ENCODE results near the gene PPFIBP1.
"Not testable (repeated sequence)": the region's sequence is repeated elsewhere in the genome, so short reads cannot be mapped to it uniquely, and the experiment has no call there.

PPFIBP1 gene

DNA sequence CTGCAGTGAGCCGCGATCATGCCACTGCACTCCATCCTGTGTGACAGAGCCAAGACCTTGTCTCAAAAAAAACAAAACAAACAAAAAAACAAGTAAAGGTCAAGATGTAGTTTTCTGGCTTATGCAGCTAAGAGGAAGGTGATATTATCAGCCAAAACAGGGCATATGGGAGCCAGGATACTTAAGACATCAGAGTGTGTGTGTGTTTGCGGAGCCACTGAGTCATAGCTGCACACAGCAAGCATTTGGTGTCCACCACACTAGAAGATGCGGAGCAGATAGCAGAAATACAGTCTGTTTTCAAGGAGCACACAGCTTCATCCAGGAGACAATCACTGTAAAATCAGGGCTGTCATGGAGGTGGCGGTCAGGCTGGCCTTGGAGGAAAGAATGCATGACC, 99.6 kb downstream of the PPFIBP1 start:
- no peak for DNase-seq (ENCODE audit: low read depth in 1 of 2, low spot score in 1 of 2)

DNA sequence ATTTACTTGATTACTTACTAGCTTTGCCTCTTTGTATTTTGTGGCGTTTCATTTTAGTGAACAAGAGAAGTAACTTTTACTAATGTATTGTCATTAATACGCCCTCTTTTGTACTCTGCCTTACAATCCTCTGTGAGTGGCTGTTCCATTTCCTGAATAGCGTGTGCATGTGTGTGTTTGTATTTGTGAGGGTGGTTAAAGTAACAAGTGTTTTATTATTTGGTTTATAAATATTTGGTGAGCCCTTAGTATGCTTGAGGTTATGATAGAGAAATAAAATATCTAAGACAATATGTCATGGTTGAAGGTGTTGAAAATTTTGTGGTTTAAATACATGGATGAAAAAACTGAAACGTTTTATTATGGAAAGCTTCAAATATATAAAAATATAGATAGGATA, 100.6 kb downstream of the PPFIBP1 start:
- no peak for DNase-seq (ENCODE audit: low read depth in 1 of 2, low spot score in 1 of 2)

DNA sequence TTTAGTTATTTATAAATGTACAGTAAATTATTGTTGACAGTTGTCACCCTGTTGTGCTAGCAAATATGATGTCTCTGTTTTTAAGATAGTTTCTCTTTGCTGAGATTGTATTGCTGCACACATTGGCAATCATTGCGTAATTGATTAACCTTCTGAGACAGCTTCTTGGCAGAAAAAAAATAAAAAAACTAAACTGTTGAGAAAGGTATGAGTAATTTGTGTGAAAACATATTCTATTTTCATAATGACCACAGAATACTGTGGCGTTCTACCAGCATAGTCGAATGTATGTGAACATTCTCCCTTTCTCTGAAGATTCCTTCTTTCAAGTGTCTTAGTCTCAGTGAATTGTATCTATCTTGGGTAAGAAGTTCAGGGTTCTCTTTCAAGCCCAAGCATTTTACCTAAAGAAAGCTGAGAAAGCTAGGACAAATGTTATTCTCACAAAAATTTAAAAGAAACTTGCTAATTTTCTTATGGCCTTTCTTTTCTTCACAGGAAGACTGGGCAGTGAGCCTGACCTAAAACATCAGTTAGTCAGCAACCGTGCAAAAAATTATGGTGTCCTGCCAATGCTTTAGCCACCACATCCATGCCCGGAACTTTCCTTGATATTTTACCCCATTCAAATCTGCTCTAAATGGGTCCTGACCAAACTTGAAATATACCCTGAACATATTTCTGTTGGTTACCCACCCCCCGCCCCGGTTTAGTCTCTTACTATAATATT, 103.3 kb downstream of the PPFIBP1 start:
- DNase-seq (ENCODE audit: low read depth in 1 of 2, low spot score in 1 of 2) = no peak

DNA sequence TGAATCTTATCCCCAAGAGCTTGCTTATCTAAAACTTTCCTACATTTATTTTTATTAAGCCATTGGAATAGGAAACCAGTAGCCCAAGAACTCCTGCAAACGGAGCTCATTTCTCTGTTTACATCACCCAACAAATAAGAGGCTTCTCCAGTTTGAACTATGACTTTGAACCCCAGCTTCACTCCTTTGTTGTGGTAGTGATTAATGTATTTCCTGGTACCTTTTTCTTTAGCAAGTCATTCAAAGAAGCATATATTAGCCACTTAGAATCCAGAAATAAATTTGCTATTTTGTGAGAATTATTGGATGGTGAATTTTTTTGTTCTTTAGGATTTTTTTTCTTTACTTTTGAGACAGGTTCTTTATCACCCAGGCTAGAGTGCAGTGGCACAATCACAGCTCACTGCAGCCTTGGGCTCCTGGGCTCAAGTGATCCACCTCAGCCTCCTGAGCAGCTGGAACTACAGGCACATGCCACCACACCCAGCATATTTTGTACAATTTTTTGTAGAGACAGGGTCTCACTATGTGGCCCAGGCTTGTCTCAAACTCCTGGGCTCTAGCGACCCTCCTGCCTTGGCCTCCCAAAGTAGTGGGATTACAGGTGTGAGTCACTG, 104.0 kb downstream of the PPFIBP1 start:
- DNase-seq (ENCODE audit: low read depth in 1 of 2, low spot score in 1 of 2) = not testable (repeated sequence)

DNA sequence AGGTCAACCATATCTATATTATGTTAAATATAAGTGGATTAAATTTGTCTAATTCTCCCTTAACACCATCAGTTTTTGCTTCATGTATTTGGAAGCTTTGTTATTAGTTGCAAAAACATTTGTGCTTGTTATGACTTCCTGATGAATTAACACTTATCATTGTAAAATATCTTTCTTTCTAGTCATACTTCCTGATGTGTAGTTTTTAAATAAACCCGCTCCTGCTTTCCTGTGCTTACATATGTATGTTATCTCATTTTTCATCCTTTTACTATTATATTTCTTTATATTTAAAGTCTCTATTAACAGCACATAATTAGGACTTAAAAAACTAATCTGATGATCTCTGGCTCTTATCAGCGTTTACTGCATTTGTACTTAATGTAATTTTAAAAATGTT, 106.2 kb downstream of the PPFIBP1 start:
- DNase-seq (ENCODE audit: low read depth in 1 of 2, low spot score in 1 of 2) = not testable (repeated sequence)

DNA sequence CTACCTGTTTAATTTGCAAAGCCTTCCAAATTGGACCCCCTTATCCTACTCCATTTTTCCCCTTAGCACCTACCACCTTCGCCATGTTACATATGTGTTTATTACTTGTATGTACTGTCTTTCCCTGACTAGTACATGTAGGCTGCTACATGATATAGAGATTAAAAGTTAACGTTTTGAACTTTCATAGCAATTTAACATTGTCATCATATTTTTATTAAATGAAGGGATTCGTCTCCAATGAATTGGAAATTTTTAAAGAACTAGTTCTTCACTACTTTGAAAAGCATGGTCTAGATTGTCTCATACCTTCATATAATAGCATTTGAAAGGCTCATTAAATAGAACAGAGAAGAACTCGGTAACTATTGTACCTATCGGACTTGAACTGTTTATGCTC, 107.4 kb downstream of the PPFIBP1 start:
- DNase-seq (ENCODE audit: low read depth in 1 of 2, low spot score in 1 of 2) = no peak

DNA sequence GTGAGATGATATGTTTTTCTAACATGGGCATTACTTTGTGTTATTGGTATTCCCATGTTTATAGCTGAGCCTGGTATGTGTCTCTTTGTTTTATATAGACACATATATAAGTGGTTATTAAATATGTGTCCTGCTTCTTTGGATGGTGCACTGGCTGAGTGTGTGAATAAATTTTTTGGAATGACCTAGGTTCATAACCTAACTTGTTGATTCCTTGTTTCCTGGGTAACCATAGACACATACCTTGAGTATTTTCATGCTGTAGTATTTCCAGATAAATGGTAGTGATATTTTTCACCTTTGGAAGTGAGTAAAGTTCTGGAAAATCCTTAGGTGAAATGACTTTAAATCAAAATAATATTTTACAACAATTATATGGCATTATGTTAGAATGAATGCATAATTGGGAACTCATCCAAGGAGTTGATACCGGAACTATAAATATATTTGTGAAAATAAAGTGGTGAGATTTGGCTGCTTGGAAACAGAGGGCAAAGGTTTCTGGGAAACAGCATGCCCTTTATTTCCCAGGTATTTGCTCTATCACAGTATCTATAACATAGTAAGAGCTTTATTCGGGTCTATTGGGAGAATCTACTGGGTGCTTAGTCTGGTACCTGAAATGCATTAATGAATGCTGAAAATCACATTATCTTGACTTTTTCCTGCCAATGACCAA, 107.9 kb downstream of the PPFIBP1 start:
- no peak for DNase-seq (ENCODE audit: low read depth in 1 of 2, low spot score in 1 of 2)

DNA sequence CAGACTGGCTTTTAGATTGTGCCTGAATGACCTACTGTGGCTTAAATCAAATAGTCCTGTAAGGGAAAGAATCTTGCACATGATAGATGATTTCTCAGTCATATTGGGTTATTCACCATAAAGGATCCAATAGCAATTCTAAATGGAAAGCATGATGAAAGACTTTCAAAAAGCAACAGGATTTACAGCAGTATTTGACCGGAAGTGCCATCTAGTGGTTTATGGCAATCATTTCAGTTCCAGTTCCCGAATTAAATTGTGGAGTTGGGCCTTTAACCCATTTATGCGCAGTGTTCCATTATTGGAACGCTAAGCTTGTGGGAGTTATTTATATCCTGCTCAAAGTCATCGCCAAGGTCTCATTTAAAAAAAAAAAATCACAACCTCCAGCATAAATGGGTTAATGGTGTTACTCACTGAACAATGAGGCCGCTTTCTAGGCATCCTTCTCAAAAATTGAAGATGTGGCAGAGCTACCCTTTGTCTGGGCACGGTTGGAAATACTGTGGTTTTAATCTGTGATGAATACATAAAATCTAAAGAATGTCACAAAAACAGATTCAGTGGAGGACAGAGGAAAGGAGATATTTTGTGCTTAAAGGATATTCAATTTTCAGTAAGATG, 111.5 kb downstream of the PPFIBP1 start:
- DNase-seq (ENCODE audit: low read depth in 1 of 2, low spot score in 1 of 2) = no peak

DNA sequence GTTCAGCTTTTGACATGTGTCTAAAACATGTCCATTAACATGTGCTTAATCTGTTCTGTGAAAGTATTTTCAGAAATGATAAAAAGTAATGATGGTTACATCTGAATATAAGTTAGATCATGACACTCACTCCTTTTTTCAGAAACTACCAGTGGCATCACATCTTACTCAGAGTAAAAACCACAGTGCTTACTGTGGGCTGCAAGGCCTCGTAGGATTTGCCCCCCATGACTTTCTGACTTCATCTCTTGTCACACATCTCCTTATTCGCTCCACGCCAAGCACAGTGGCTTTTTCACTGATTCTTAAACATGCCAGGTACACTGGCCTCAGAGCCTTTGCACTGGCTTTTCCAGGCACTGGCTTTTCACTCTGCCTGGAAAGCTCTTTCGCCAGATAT, 112.6 kb downstream of the PPFIBP1 start:
- DNase-seq (ENCODE audit: low read depth in 1 of 2, low spot score in 1 of 2) = not testable (repeated sequence)

DNA sequence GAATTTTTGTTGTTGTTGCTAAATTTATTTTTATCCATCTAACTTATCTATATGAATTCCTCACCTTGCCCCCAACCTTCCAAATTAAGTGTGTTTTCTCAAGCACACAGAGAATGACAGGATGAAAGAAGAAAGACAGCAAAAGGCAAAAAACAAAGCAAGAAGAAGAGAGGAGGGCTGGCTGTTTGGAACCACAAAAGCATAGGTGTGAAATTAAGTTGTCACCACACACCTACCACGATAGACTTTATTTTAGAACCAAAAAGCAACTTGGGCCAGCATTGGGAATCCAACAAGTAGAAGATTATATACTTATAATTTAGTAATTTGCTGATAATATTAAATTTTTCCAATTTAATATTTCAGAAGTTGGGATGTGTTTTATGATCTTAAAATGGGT, 113.5 kb downstream of the PPFIBP1 start:
- no peak for DNase-seq (ENCODE audit: low read depth in 1 of 2, low spot score in 1 of 2)

DNA sequence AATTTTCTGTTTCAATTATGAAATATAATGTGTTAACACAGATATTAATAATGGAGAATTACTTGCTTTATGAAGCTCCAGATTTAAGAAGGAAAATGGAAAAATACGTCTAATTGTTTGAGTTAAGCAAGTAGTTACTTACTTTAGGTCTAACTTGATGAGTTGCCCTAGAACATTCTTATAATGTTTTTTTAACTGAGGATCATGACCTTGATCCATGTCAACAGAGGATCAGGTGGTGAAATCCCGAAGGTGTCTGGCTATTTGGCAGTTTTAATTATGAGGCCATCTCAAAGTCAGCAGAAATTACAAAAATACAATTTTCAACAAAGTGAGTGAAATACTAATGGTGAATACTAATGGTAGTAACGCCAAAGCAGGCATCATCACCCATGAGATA, 115.3 kb downstream of the PPFIBP1 start:
- no peak for DNase-seq (ENCODE audit: low read depth in 1 of 2, low spot score in 1 of 2)

DNA sequence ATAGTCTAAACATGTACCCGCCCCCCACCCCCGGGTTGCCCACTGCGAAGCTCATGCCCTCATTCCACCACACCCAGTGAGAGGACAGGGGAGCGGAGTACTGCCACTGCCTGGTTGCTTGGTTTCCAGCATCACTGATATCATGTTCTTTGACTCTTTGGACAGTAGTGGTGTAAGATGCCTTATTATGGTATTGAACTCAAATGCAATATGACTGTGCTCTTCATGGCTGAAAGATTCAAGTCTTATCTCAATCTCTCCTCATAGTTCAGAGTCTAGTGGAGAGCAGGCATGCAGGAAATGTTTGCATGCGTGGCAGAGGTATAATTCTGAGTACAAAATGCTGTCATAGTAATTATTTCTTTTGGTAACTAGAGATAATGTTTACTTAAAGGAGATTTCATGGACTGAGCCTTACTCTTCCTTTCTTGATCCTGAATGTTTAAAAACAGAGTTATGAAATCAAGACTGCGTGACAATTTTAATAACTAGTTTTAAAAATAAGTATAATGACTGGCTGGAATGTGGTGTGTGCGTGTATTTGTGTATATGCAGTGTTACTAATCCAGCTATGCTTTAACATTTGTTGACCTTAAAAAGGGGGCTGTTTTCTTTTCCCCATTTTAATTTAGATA, 116.7 kb downstream of the PPFIBP1 start:
- DNase-seq (ENCODE audit: low read depth in 1 of 2, low spot score in 1 of 2) = not testable (repeated sequence)

DNA sequence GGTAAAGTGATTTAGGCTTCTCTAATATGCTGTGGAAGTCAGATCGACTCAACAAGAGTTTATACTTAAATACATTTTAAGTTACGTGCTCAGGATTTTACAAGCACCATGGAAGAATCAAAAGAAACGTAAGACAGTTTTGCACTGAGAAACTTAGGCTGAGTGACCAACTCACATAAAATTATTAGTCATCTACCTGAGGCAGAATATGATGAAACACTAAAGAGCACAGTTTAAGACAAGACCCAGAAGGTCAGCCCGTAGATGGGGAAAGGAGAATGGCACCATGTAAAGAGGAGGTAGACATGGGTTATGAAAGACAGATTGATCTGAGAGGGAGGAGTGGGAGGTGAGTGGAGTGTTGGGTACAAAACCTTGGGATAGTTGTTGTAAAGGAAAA, 118.4 kb downstream of the PPFIBP1 start:
- DNase-seq (ENCODE audit: low read depth in 1 of 2, low spot score in 1 of 2) = not testable (repeated sequence)

DNA sequence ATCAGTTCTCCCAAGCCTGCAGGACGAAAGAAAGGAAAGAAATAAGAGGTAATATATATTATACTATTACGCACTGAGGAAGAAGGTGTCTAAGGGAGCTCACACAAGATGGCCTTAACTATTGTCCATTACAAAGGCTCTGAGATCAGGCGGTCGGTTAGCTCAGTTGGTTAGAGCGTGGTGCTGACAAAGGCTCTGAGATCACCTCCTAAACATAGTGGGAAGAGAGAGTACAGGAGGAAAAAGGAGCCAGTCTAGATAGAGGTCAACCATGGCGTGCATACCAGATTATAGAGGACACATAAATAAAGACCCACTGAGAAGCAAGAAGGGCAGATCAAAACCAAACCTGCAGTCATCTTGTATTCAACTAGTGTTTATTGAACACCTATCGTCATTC, 118.9 kb downstream of the PPFIBP1 start:
- DNase-seq (ENCODE audit: low read depth in 1 of 2, low spot score in 1 of 2) = not testable (repeated sequence)

DNA sequence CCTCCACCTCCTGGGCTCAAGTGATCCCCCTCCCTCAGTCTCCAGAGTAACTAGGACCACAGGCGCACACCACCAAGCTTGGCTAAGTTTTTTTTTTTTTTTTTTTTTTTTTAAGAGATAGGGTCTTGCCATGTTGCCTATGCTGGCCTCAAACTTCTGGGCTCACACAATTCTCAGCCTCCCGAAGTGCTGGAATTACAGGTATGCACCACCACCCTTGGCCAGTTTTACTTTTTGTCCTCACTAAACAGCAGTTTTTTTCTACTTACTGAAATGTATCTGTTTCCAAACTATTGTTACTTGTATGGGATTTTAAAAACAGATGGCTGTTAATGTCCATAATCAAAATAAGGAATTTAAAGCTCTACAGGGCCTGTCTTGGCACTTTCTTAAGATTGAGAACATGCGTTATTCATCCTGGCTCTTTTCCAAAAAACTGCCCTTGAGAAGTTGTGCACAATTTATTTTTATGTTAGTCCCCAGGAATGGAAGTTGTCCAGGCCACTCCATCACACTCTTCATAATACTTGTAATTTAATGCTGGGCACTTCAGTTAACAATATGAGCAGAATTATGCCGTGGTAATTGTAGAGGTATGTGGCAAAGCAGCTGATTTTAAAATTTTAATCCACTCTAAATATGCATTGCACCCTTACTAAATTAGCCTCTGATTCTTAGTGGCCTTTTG, 120.3 kb downstream of the PPFIBP1 start:
- no peak for DNase-seq (ENCODE audit: low read depth in 1 of 2, low spot score in 1 of 2)

DNA sequence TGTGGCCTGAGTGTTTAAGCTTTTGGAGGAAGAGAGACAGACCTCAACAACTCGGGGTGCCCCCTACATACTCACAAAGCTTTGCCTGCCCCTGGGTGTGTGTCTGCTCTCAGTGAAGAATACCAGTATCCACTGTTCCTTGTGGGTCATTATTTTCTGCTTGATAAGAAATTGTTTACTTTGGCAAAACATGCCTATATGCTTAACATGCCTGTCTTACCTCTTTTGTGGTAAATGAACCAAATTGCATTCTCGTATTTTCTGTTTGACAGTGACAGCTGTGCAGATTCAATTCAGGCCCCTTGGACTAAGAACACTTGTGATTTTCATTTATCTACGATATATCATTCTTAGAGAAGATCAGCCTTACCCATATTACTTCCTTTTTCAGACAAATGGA, 121.7 kb downstream of the PPFIBP1 start:
- no peak for DNase-seq (ENCODE audit: low read depth in 1 of 2, low spot score in 1 of 2)

DNA sequence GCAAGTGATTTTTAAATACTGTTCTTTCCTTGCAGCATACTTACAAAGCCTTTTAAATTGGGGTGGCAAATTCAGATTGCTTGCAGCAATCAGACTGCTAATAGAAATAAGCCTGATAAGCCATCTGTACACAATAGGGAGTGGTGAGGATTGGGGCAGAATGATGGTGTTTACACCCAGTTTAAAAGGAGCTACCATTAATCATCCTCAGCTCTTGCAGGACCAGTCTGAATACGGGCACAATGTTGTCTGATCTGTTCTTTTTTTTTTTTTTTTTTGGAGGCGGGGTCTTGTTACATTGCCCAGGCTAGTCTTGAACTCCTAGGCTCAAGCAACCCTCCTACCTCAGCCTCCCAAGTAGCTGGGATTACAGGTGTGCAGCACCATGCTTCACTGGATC, 122.1 kb downstream of the PPFIBP1 start:
- DNase-seq (ENCODE audit: low read depth in 1 of 2, low spot score in 1 of 2) = no peak

DNA sequence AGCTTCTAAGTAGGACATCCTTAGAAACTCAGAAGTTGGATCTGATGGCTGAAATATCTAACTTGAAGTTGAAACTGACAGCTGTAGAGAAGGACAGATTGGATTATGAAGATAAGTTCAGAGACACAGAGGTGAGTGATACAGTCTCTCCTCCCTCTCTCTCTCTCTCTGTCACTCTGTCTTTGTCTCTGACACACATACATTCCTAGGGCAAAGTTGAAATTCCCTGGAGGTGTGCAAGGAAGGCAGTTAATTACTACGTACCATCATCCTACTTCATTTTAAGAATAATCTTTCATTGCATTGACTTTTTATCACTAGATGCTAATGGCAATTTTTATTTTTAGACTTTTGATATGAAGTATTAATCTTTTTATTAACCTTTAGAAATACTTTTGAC, 126.0 kb downstream of the PPFIBP1 start:
- DNase-seq (ENCODE audit: low read depth in 1 of 2, low spot score in 1 of 2) = no peak

DNA sequence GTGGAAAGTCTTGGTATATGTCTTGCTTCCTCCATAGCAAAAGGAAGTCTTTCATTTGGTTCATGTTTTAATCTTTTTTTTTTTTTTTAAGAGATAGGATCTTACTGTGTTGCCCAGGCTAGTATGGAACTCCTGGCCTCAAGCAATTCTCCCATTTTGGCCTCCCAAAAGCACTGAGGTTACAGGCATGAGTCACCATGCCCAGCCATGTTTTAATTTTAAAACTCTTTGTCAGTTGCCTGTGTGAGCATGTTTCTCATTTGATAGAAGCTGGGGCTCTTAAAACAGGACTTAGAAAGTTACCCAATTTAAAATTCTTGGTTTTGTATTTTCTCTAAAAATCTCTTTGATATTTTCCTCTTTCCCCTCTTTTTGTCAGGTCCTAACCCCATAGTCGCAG, 127.2 kb downstream of the PPFIBP1 start:
- DNase-seq (ENCODE audit: low read depth in 1 of 2, low spot score in 1 of 2) = no peak

DNA sequence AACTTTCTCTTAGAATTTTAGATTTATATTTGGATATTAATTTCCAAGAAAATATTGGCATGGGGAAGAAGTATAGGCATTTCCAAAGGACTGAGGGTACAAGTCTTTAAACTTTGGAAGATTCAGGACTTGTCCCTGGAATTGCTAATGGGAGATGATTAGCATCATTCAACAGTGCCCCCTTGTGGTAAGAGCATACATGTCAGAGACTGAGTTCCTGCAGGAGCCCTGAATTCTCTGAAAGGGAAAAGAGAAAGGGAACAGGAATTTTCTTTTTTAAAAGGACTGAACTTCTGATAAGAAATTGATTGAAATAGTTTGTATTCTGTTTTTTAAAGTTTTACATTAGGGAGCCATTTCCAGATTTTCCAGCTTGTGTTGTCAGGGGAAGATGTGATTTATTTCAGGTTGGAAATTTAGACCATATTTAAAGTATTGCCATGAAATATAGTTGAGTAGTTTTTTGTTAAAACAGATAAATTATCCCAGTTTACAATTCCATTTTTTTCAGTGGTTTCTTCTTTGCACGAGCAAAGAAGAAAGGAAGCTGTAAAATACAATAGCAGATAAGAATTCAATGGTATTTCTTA, 128.3 kb downstream of the PPFIBP1 start:
- DNase-seq (ENCODE audit: low read depth in 1 of 2, low spot score in 1 of 2) = no peak

DNA sequence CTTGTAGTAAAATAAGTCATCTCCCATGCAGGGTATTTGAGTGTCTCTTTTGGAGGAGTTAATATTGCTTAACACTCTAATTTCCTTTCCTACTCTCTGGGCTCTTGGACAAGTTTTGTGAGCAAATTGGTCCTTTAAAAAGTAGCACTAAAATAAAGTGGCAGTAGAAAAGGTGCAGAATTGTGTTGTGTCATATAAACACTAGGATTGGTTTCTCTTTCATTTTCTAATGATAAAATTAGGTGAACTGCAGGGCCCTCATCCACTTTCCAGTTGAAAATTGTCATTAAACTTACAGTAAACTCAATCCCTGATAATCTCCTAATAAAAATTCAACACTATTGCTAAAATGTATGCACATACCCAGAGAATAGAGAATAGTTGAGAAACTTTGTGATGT, 129.7 kb downstream of the PPFIBP1 start:
- no peak for DNase-seq (ENCODE audit: low read depth in 1 of 2, low spot score in 1 of 2)
